Bronchial epithelial cell (primary cell): ENCODE measurements around the gene MAB21L2. TPM values are rescaled to one million over a fixed set of nuclear protein-coding genes. Genes with fewer than 3 reads are reported as not detected.

ENCODE experiments used
- DNase-seq: peaks from one replicate; pipeline ENCODE4 v3.0.0-alpha.2; 2010; ENCODE audit warnings: low read depth
- FAIRE-seq: peaks from 2 replicates; lab custom pipeline; 2011; peaks lifted over from hg19 to GRCh38; lab: Jason Lieb, UNC
- H3K27me3 ChIP-seq: 2 replicates; pipeline ENCODE4 v1.5.1; 2011; ENCODE audit warnings: low read length; ENCODE audit not compliant: control insufficient read depth, insufficient read depth
- H3K36me3 ChIP-seq: 2 replicates; pipeline ENCODE4 v1.5.1; 2011; ENCODE audit warnings: low read length; ENCODE audit not compliant: control insufficient read depth, insufficient read depth
- H3K4me3 ChIP-seq: 2 replicates; pipeline ENCODE4 v1.5.1; 2011; ENCODE audit warnings: mild to moderate bottlenecking, low read depth, low read length, control low read depth
- total RNA-seq: library from RNA; depleted of rRNA; stranded (reverse); fragments of >200 nt; gene quantifications from 2 replicates; pipeline ENCODE4 v1.2.1, GENCODE V29; 2014
- TF ChIP-seq, protein P1 (sequence below): IDR thresholded peaks from 2 replicates; pipeline ENCODE4 v1.5.1; 2011; ENCODE audit warnings: mild to moderate bottlenecking, moderate library complexity, low read length, control low read depth, inconsistent platforms; ENCODE audit not compliant: insufficient read depth, severe bottlenecking

MAB21L2 gene
- total RNA-seq, 1 donor from 2014 or later = not detected

DNA sequence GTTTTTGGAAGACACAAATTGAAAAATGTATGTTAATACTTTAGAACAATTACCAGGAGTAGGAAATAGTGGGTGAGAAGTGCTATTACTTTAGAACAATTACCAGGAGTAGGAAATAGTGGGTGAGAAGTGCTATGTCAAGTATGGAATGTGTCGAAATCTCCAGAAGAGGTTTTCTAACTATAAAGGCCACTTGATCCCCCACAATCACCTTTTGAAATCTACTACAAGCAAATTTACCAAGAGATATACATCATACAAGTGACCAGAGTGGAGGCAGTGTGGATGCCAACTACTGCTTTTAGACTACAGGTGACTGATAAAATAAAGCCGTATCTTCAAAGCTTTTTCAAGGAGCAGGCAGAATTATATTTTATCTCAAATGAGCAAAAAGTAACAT is 43.1 kb downstream of the MAB21L2 start:
- TF ChIP-seq, protein P1, sequence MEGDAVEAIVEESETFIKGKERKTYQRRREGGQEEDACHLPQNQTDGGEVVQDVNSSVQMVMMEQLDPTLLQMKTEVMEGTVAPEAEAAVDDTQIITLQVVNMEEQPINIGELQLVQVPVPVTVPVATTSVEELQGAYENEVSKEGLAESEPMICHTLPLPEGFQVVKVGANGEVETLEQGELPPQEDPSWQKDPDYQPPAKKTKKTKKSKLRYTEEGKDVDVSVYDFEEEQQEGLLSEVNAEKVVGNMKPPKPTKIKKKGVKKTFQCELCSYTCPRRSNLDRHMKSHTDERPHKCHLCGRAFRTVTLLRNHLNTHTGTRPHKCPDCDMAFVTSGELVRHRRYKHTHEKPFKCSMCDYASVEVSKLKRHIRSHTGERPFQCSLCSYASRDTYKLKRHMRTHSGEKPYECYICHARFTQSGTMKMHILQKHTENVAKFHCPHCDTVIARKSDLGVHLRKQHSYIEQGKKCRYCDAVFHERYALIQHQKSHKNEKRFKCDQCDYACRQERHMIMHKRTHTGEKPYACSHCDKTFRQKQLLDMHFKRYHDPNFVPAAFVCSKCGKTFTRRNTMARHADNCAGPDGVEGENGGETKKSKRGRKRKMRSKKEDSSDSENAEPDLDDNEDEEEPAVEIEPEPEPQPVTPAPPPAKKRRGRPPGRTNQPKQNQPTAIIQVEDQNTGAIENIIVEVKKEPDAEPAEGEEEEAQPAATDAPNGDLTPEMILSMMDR = no peak
- Histone ChIP-seq H3K36me3 (no peaks in the 10 kb centered on the region), H3K27me3 (no peaks in the 10 kb centered on the region), H3K4me3 (no peak overlapping the region)
- FAIRE-seq (no peak), DNase-seq (no peak)

DNA sequence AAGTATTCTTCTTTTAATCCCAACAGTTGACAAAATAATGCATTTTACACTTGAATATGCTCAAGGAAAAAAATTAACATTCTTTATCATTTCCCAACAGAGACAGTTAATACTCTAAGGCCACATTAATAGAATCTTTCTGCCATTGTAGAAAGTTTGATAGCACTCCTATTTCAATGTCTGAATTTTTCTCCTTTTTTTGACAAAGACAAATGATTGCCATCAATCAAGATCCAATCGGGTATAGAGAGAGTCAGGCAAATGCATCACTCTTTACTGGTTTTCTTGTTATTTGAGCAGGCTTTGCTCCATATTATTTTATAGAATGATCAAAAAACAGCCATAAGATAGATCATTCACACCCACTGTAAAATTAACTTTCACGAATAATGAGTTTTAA is 46.1 kb downstream of the MAB21L2 start:
- DNase-seq (no peak), FAIRE-seq (no peak)
- TF ChIP-seq, protein P1 = no peak
- no peaks in the 10 kb centered on the region for H3K27me3 ChIP-seq
- no peaks in the 10 kb centered on the region for H3K36me3 ChIP-seq
- no peak overlapping the region for H3K4me3 ChIP-seq

DNA sequence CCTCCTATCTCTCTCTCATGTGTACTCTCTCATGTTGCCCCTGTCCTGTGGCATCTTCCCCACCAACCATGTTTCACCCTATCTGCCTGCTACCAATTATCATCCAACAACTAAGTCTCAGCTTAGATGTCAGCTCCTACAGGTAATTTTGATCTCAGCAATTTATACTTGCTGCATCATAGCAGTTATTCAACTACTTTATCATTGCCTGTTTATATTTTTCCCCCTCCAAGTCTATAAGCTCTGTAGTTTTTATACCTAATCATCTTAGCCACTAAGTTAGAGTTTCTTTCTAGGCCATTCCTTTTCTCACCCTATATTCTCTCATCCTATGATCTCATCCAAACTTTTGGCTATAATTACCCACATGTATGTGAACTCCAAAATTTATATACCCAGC is 50.7 kb downstream of the MAB21L2 start:
- FAIRE-seq (no peak), DNase-seq (no peak)
- no peaks in the 10 kb centered on the region for H3K27me3 ChIP-seq
- H3K4me3 ChIP-seq = no peak overlapping the region
- no peaks in the 10 kb centered on the region for H3K36me3 ChIP-seq
- TF ChIP-seq, protein P1 = no peak
